HG03175 (cell line): ENCODE results near the gene SMG6.
"Not testable (repeated sequence)": the region's sequence is repeated elsewhere in the genome, so short reads cannot be mapped to it uniquely, and the experiment has no call there.

ENCODE experiments used
- ATAC-seq: cut with Tn5 transposase; IDR thresholded peaks from one replicate; pipeline ENCODE4 v1.9.1; 2021; ENCODE audit warnings: mild to moderate bottlenecking, moderate library complexity; ENCODE audit not compliant: unreplicated experiment

The SMG6 gene

DNA sequence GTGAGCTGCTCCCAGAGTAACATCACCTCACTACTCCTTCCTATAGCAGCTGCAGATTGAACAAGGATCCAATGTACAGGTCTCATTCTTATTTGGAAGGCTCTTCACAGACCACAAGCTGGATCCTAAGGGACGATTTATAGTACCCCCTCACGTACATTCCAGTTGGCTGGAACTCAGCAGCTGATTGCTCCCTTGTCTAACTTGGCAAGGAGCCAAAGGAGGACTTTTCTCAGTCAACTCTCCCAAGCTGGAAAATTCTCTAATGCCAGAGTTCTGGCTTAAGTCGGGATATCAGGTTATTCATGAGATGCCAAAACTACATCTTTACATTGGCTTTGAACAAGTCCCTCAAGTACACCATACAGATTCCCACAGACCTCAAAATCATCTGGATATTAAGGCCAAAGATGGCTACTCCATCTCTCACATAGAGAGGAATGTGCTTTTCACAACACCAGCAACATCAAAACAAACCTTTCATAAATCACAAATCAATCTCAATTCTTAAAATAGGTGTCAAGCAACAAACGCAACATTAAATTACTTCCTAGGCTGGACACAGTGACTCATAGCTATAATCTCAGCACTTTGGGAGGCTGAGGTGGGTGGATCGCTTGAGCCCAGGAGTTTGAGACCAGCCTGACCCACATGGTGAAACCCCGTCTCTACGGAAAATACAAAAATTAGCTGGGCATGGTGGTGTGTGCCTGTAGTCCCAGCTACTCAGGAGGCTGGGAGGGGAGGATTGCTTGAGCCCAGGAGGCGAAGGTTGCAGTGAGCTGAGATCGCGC lies 39.3 kb downstream of the SMG6 start:
- no peak for ATAC-seq

- no peak for ATAC-seq
Observed at GRCh38 chr17:2263183-2264066, 40.2 kb downstream of the SMG6 start.

GRCh38 chr17:2262135-2262587 lies 41.4 kb downstream of the SMG6 start:
- no peak for ATAC-seq

GRCh38 chr17:2259769-2260536 lies 43.6 kb downstream of the SMG6 start:
- ATAC-seq = peak; percentile 78

- not testable (repeated sequence) for ATAC-seq
Observed at GRCh38 chr17:2258830-2259229, 44.8 kb downstream of the SMG6 start.

GRCh38 chr17:2253768-2254406 lies 49.7 kb downstream of the SMG6 start:
- no peak for ATAC-seq

DNA sequence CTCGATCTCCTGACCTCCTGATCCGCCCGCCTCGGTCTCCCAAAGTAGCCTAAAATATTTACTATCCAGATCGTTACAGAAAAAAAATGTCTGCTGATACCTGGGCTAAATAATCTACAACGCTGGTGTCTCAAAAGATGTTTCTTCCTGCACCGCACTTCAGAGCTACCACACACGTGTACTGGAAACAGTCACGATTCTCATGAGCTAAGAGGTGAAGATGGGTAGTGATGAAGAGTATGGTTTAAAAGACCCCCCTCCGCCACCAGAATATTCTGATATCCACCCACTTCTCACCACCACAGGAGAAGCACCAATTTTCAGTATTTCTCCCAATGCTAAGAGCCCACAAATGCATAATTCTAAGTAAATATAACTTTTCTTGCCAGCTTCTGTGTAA lies 50.2 kb downstream of the SMG6 start:
- ATAC-seq = no peak

- no peak for ATAC-seq
Observed at GRCh38 chr17:2251098-2251497, 52.5 kb downstream of the SMG6 start.

- no peak for ATAC-seq
Observed at GRCh38 chr17:2250140-2251095, 53.2 kb downstream of the SMG6 start.

DNA sequence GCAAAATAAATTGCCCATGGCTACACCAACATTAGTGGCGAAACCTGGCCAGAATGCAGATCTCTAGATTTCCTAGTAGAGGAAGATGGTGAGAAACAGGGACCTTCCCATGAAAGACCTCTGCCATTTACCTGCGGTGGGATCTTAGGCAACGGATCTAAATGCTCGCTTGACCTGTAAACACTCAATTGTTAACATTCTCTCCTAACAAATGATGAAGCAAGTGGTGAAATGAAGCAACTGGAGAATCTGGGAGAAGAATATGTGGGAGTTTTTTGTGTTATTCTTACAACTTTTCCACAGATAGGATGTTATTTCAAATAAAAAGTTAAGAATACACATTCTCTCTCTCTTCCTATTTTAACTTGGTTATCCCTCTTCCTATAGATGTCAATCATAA lies 56.6 kb downstream of the SMG6 start:
- ATAC-seq = no peak

GRCh38 chr17:2244545-2245525 lies 58.8 kb downstream of the SMG6 start:
- peak; percentile 39 for ATAC-seq

- ATAC-seq = no peak
Observed at GRCh38 chr17:2243953-2244352, 59.6 kb downstream of the SMG6 start.

- no peak for ATAC-seq
Observed at GRCh38 chr17:2241823-2242222, 61.8 kb downstream of the SMG6 start.

DNA sequence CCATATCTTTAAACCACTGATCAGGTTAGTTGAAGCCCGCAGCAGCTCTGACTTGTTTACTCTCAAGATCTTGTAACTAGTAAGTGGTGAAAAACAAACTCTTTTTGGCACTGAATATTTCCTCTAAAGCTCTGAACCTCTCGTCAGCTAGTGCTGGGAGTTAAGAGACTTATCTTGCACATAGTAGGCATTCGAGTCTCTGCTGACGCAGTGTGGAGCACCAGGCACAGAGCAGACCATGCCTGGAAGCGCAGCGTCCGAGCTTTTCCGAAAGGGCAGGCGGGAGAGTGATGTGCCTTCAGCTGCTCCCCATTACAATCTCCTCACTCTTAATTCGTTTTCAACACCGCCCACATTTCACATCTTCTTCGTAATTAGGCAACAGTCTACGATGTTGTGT lies 63.0 kb downstream of the SMG6 start:
- ATAC-seq = no peak

DNA sequence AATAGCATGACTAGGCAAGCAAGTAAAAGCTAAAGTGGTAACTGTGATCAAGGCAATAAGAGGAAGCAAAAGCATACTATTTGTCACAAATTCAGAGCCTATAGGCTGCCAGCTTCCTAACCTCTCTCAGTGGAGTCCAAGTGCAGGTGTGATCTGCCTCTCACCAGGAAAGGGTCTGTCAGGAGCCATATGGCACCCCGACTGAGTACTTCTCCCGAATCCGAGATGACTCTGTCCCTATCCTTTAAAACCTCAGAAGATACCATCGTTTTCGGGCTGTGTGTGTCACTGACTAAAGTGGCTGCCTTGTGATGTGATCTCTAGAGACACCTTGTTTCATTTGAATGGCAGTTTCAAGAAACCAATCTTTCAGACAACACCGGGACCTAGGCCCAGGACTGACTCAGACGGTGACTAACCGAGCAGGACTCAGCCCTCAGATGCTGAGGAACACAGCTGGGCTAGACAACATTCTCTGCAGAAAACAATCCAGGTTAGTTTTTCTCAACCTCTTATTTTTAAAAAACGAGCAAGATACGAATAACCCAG lies 63.6 kb downstream of the SMG6 start:
- ATAC-seq = peak; percentile 74

GRCh38 chr17:2239170-2239551 lies 64.4 kb downstream of the SMG6 start:
- ATAC-seq = no peak

DNA sequence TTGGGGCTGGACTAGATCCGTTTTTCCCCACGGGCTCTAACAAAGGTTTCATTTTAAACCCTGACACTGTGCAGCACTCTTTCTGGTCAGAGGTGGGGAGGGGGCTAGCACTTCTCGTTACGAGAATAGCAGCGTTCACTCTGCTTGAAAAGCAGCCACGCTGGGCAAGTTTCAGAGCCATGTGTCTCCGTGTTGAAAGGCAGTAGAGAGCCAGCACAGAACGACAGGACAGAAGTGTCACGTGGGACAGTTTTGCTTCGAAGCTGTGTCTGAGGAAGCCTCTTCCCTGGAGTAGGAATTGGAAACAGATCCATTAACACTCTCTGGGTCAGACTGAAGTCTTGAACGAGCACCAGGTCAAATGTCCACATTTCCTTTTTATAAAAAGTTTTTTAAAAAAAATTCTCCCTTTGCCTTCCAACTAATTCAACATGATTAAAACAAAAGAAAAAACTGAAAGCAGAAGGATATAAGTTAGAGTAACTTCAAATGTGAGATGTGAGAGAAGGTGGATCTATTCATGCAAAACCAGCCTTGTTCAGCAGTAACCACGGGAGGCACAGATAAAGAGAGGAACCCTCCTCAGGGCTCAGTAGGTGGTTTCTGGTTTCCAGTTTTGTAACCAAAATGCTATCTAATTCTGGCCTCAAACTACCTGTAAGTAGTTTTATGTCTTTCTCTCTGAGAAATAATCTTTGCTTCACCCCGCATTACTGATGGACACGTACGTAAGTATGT lies 65.0 kb downstream of the SMG6 start:
- ATAC-seq = no peak
